Caki2 (cell line): Measurements from ENCODE around the gene USP28. TPM values are rescaled to one million over a fixed set of nuclear protein-coding genes. Genes with fewer than 3 reads are reported as not detected.

ENCODE experiments used
- total RNA-seq: library from RNA; depleted of rRNA; stranded (reverse); fragments of >200 nt; shearing (Covaris generic); gene quantifications from 2 replicates; pipeline ENCODE4 v1.2.3, GENCODE V29; 2014; ENCODE audit warnings: low replicate concordance; rRNA removed

Gene USP28
- total RNA-seq, 1 experiment from 2014 or later: 16.8 TPM

Other genes starting within 250 kb of the USP28 start
- 0.32 TPM in 1 of 2 replicates, not detected in the other for gene TMPRSS5, start 169.3 kb downstream of the USP28 start, total RNA-seq
- gene ZW10, start 101.9 kb downstream of the USP28 start, total RNA-seq: 9.9 and 12.7 TPM in 2 replicates
- gene CLDN25, start 95.8 kb downstream of the USP28 start, total RNA-seq: not detected in 2 replicates
- not detected in 2 replicates for gene HTR3B, start 29.2 kb upstream of the USP28 start, total RNA-seq
- not detected in 2 replicates for gene HTR3A, start 99.5 kb upstream of the USP28 start, total RNA-seq
- gene ZBTB16, start 184.1 kb upstream of the USP28 start, total RNA-seq: not detected in 2 replicates